Renal cortical epithelial cell (primary cell): ENCODE measurements around the gene PSG3. TPM values are rescaled to one million over a fixed set of nuclear protein-coding genes. Genes with fewer than 3 reads are reported as not detected.
"Not testable (repeated sequence)": the region's sequence is repeated elsewhere in the genome, so short reads cannot be mapped to it uniquely, and the experiment has no call there.

ENCODE experiments used
- DNase-seq: peaks from one replicate; pipeline ENCODE4 v3.0.0-alpha.2; 2011; ENCODE audit warnings: low read depth
- total RNA-seq: library from RNA; depleted of rRNA; stranded (reverse); fragments of >200 nt; gene quantifications from 2 replicates; pipeline ENCODE4 v1.2.3, GENCODE V29; 2014

The PSG3 gene
- 0.50 and 1.0 TPM in 2 replicates for total RNA-seq

DNA sequence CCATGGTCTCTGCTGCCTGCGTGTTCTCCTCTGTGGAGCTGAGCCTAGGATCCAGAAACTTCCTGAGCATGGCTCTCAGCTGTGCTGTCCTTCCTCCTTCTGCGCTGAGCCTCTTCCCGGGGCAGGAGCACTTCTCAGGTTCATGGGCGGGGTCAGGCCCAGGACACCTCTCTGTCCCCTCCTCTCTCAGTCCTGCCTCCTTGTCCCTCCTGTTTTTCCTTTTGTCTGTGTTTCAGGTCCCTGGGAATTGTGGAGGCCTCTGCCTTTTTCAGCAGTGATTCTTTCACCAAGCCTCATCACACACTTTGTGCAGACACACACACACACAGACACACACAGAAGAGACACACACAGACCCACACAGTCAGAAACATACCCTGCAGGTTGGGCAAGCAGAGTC is at the start of gene PSG3:
Gene PSG3 (minus strand): TSS at position 101 of the 400 bp plus-strand sequence. CDS start 97 bp downstream, at position 4.
- not testable (repeated sequence) for DNase-seq

DNA sequence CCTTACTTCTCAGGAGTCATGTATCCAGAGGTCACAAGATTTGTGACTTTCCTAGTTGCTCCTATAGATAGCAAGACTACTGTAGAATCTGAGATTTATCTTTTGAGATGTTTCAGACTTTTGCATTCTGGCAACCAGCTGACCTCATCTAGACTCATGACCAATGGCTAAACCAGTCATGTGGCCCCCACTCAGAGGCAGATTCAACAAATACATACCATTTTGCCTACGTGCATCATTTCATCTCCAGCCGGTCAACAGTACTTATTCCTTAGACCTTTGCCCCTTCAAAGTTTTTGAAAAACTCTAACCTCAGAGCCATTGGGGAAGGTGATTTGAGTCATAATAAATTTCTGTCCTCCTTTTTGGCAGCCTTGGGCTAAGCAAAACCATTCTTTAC is 48.5 kb upstream of the PSG3 start:
- DNase-seq = not testable (repeated sequence)

DNA sequence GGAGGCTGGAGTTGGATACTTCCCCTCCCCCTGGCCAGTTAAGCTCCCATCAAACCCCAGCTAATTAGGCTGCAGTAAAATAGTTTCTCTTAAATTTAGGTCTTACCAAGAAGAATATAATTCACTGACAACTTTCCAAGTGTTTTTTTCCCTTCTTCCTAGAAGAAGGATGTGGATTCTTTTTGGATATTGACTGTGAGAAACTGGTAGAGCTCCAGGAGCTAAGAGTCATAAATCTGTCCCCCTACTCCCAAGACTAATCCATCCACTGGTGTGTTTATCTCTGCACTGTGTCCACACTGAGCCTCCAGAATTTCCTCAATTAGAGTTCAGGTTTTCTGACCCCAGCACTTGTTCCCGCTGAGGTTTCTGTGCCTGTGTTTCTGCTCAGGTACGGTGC is 47.5 kb upstream of the PSG3 start:
- not testable (repeated sequence) for DNase-seq

DNA sequence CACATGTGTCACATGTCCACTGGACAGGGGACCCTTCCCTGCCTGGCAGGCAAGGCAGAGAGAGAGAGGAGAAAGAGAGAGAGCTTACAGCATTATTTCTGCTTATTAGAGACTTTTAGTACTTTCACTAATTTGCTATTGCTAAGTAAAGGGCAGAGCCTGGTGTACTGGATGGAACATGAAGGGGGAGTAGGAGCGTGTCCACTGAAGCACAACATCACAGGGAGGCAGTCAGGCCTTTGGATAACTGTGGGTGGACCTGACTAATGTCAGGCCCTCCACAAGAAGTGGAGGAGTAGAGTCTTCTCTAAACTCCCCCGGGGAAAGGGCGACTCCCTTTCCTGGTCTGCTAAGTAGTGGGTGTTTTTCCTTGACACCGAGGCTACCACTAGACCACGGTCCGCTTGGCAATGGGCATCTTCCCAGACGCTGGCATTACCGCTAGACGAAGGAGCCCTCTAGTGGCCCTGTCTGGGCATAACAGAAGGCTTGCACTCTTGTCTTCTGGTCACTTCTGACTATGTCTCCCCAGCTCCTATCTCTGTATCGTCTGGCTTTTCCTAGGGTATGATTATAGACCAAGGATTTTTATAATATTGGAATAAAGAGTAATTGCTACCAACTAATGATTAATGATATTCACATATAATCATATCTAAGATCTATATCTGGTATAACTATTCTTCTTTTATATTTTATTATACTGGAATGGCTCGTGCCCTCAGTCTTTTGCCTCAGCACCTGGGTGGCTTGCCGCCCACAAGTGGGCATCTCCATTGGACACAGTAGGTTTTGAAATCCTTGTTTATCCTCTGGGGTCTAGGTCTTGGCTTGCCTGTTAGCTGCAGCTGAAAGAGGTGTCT is 36.7 kb upstream of the PSG3 start:
- DNase-seq = peak; percentile 77

DNA sequence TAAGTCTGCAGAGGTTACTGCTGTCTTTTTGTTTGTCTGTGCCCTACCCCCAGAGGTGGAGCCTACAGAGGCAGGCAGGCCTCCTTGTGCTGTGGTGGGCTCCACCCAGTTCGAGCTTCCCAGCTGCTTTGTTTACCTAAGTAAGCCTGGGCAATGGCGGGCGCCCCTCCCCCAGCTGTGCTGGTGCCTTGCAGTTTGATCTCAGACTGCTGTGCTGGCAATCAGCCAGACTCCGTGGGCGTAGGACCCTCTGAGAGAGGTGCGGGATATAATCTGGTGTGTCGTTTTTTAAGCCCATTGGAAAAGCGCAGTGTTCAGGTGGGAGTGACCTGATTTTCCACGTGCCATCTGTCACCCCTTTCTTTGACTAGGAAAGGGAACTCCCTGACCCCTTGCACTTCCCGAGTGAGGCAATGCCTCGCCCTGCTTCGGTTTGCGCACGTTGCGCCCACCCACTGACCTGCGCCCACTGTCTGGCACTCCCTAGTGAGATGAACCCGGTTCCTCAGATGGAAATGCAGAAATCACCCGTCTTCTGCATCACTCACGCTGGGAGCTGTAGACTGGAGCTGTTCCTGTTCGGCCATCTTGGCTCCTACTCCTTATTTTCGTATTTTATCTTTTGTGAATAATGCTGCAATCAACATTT is 34.4 kb upstream of the PSG3 start:
- not testable (repeated sequence) for DNase-seq

DNA sequence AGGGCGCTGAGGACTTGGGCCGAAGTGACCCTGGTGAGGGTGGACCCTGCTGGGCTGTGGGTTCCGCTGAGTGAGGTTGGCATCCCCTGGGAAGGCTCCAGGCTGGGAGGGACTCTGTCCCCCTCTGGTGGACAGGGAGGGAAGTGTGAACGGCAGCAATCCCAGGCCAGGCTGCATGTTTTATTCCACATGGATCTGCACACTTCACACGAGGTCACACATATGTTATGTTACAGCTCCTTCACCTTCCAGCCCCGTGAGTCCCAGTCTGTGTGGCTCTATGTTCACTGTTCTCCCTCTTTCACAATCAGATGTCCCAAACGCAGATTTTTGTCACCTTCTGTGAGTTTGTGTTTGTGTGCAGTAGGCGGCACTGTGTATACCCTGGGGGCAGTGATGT is 27.0 kb upstream of the PSG3 start:
- DNase-seq = not testable (repeated sequence)

DNA sequence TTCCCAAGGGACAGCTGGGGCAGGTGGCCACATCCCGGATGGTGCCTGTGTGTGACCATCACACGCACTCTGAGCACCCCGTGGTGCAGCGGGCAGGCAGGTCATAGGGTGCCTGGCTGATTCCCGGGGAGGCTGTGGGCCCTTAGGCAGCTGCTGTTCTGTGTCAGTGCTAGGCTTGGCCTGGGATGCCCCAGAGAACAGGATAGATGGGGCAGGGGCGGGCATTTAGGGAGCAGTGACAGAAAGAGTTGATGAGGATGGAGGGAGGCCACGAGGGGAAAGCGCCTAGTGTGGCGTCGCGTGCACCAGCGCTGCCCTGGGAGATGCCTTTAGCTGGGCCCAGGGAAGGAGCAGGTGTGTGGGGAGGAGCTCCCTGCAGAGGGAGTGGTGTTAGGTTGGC is 26.6 kb upstream of the PSG3 start:
- not testable (repeated sequence) for DNase-seq

DNA sequence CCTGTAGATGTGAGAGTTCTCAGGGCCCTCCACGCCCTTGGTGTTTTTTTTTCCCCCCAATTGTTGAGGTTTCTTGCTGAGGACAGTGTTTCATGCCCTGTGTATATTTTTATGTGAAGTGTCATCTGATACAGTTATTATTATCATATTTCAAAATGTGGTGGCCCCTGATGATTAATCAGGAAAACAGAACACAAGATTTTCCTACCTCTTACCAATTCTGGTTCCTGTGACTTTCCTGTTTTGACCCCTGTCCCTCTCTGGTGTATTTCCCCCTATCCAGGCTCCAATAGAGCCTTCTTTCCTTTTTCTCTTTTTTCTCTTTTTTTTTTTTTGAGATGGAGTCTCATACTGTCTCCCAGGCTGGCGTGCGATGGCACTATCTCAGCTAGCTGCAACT is 24.6 kb upstream of the PSG3 start:
- no peak for DNase-seq

DNA sequence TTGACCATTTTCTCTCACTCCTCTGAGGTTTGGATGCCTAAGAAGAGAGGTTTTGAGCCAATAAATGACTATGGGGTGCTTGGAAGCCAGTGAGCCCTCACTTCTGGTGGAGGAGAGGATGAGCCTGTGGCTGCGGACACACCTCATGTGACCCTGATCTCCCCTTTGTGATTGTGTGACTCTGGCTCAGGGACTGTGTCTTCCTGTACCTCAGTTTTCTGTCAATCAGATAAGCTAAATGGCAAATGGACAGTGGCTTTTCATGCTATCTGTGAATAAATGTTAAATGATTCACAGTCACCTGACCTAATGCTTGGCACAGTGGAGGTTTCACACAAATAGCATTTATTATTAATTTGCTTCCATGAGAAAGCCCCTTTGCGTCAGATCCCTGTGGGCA is 22.5 kb upstream of the PSG3 start:
- DNase-seq = peak; percentile 11

DNA sequence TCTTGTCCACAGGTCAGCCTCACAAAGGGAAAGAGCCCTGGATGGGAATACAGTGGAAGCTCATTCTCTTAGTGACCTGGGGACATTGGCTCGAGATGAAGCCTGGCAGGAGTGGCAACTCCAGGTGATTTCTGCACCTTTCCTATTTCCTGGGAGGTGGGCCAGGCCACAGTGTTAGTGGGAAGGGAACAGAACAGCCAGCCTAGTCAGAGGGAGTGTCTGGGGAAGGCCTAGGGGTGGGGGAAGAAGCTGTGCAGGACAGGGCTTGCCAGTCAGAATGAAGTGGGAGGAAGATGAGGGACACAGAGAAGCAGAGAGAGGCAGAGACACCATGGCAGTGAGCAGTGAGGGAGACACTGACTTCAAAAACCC is 21.6 kb upstream of the PSG3 start:
- DNase-seq = not testable (repeated sequence)

DNA sequence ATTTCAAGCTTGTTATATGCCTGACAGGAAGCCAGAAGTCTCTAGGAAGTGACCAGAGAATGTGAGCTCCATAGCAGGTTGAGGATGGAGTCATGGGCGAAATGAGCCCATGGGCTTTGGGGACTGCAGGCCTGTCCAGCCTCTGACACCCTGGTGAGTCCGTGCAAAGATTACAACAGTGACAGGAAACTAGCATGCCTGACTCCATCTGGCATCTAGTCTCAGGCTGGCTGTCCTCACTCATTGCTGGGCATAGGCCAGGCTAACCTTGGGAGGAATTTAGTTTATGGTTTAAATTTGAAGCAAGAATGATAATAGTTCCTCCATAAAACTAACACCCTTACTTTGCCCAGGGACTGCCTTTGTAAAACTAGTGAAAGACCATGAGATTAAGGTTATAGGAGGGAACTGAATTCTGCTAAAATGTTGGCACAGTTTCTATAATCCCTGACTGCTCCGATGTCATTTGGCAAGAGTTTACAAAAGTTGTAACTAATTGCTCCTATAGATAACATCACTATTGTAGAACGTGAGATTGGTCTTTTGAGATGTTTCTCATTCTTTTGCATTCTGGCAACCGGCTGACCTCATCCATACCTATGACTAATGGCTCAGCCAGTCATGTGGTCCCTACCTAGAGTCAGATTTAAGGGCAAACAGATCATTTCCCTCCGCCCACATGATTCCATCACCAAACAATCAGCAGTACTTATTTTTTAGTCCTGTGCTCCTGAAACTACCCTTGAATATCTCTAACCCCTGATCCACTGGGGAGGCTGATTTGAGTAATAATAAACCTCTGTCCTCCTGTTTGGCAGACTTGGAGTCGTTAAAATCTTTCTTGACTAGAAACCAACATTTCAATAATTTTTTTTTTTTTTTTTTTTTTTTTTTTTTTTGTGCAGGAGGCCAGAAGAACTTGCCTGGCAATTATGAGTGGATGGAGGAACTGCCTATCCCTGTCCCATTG is 21.0 kb upstream of the PSG3 start:
- DNase-seq = peak; percentile 93

DNA sequence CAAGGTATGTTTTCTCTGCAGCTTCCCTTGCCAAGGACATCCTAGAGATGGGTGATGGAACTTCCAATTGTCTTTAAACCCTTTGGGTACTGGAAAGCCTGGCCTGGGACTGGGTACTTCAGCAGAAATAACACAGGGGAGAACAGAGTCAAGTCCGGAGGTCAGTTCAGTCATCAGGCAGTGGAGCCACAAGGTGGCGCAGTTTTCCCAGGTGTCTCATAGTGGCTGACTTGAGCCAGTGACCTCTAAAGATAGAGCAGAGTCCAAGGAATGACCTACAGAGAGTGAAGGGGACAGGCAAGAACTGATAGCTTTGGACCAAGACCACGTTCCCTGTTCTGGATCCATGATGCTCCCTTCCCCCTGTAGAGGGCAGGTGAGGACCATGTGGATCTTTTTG is 18.4 kb upstream of the PSG3 start:
- peak; percentile 5 for DNase-seq

DNA sequence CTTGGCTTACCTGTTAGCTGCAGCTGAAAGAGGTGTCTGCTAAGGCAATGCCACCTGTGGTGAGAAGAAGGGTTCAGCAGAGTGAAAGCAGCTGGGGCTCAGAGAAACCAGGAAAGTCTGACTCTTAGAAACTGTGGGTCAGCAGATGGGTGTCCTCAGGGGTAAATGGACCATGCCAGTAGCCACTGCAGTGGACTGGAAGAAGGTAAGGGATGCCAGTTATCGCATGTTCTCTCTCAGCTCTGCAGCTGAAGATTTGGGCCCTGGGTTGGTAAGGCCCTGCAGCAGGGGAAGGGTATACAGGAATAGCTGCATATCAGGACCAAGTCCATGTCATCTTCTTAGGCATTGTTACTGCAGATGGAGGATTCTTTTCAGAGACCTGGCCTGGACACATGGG is 12.0 kb upstream of the PSG3 start:
- not testable (repeated sequence) for DNase-seq

DNA sequence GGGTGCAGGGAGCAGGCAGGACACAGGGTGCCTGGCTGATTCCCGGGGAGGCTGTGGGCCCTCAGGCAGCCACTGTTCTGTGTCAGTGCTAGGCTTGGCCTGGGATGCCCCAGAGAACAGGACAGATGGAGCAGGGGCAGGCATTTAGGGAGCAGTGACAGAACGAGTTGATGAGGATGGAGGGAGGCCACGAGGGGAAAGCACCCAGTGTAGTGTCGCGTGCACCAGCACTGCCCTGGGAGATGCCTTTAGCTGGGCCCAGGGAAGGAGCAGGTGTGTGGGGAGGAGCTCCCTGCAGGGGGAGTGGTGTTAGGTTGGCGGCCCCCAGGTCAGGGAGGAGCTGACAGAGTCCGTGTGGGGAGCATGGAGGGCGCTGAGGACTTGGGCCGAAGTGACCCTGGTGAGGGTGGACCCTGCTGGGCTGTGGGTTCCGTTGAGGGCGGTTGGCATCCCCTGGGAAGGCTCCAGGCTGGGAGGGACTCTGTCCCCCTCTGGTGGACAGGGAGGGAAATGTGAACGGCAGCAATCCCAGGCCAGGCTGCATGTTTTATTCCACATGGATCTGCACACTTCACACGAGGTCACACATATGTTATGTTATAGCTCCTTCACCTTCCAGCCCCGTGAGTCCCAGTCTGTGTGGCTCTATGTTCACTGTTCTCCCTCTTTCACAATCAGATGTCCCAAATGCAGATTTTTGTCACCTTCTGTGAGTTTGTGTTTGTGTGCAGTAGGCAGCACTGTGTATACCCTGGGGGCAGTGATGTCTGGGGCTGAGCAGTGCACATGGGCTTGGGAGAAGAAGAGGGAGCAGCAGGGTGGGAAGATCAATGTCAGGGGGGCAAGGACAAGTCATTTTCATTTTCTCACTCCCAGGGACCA is 1.7 kb upstream of the PSG3 start:
- not testable (repeated sequence) for DNase-seq

DNA sequence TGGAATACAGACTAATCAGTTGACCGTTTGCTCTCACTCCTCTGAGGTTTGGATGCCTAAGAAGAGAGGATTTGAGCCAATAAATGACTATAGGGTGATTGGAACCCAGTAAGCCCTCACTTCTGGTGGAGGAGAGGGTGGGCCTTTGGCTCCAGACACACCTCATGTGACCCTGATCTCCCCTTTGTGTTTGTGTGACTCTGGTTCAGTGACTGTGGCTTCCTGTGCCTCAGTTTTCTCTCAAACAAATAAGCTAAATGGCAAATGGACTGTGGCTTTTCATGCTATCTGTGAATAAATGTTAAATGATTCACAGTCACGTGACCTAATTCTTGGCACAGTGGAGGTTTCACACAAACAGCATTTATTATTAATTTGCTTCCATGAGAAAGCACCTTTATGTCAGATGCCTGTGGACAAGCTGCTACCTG is 2.7 kb downstream of the PSG3 start:
- DNase-seq = peak; percentile 86

DNA sequence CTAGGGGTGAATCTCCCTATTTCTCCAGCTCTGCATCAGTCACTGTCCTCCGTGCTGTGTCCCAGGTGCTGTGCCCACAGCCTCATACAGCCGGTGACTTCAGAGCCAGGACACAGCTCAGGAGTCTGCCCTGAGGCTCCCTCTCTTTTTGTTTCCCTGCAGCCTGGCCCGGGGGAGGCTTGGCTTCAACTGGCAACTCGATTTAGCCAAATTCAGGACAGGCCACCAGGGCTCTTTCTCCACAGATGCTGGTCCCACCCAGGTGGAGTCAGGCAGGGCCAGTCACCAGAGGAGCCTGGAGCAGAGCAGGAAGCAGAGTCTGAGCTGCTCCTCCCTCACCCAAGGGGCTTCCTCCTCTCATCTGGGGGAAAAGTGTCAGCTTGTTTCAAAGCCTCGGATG is 11.9 kb downstream of the PSG3 start:
- DNase-seq = not testable (repeated sequence)

DNA sequence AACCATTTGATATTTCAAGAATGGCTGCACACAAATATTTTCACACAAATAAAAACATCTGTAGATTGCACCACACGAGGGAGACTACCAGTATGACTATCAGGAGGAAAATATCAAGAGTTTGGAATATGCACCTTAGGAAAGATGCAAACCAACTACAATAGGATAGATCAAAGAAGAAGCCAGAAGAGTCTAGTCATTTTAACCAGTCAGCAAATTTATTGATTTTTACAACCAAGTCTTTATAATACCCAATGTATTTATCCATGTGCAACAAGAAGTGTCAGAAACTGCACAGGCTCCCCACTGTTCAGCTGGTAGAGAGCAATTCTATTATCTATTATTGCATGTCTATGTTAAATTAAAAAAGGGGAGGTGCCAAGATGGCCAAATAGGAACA is 26.3 kb downstream of the PSG3 start:
- DNase-seq = not testable (repeated sequence)

DNA sequence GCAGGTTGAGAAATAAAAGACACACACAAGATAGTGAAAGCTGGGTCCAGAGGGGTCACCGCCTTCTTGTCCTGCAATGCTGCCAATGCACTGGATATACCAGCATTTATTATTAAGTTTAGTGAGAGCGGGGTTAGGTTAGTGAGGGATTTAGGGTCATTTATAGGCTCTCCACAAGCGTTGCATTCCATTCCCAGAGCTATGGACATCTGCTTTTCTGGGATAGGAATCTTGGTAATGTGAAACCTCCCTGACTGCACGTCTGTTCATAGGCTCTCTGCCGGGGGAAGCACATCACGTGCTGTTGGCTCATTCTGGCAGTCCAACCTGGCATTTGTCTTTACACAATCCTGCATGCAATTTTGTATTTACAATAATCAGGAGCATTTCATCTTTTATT is 27.5 kb downstream of the PSG3 start:
- not testable (repeated sequence) for DNase-seq

DNA sequence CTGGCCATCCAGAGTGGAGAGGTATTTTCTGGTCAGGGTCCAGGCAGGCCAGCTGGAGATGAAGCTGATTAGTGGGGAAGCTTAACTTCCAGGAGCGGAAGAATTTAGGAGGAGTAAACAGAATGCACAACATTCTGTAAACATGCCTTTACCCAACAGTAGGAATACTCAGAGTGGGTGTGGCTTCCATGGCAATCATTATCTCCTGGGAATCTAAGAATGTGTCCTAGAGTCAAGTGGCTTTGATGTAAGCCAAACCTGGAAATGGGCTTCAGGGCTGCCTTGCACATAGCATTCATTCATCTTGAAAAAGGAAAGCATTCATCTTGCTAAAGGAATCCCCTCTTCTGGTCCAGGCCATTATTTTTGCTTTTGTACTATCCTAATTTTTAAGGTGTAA is 29.3 kb downstream of the PSG3 start:
- DNase-seq = not testable (repeated sequence)

DNA sequence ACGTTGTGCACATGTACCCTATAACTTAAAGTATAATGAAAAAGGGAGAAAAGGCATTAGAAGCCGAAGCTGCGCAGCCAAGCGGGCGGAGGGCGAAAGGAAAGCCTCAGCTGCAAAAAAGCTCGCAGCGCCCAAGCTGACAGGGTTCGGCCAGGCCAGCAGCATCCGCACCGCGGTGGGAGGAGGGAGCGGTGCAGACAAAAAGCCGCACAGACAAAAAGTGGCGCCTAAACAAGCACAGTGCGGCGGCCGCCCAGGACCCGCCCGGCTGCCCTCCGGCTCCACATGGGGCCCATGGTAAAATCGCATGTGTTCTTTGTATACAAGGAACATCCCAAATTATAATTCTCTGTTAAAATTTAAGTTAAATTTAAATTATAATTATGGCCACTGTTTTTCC is 42.4 kb downstream of the PSG3 start:
- DNase-seq = no peak
